Muscle layer of colon (tissue), 2 donors: ENCODE measurements around the gene CRYBG3.

ENCODE experiments used
- H3K27ac ChIP-seq: one replicate; pipeline ENCODE4 v1.7.0; 2013; ENCODE audit warnings: low read depth, mild to moderate bottlenecking, low read length, moderate library complexity
- H3K27me3 ChIP-seq, 2 donors: one replicate each; pipeline ENCODE4 v1.7.0; 2013; ENCODE audit warnings: low read length in 2 of 2, mild to moderate bottlenecking in 2 of 2; ENCODE audit not compliant: insufficient read depth in 2 of 2, control insufficient read depth in 1 of 2
- H3K36me3 ChIP-seq: one replicate; pipeline ENCODE4 v1.7.0; 2013; ENCODE audit warnings: mild to moderate bottlenecking, low read length; ENCODE audit not compliant: insufficient read depth
- H3K4me1 ChIP-seq: one replicate; pipeline ENCODE4 v1.7.0; 2013; ENCODE audit warnings: mild to moderate bottlenecking, low read length; ENCODE audit not compliant: insufficient read depth
- H3K4me3 ChIP-seq, 2 donors: one replicate each; pipeline ENCODE4 v1.7.0; 2013; ENCODE audit warnings: low read length in 2 of 2, low read depth in 1 of 2, mild to moderate bottlenecking in 1 of 2, moderate library complexity in 1 of 2
- H3K9ac ChIP-seq: one replicate; pipeline ENCODE4 v1.7.0; 2013; ENCODE audit warnings: low read length
- H3K9me3 ChIP-seq: one replicate; pipeline ENCODE4 v1.7.0; 2013; ENCODE audit warnings: mild to moderate bottlenecking, low read length
- donor health status: abdominal sarcoma.
- donor health status: Adenocarcinoma of cecum.

Gene CRYBG3

GRCh38 chr3:97949743-97950142 lies 127.9 kb downstream of the CRYBG3 start:
- Histone ChIP-seq H3K9ac (no peak overlapping the region), H3K9me3 (no peaks in the 10 kb centered on the region), H3K4me3 (no peak overlapping the region), H3K27ac (no peak overlapping the region), H3K36me3 (peaks cover 46% of the 10 kb centered on the region), H3K27me3 (no peaks in the 10 kb centered on the region), H3K4me1 (no peaks in the 10 kb centered on the region)

GRCh38 chr3:97950360-97950759 lies 128.5 kb downstream of the CRYBG3 start:
- Histone ChIP-seq H3K9me3 (no peaks in the 10 kb centered on the region), H3K27me3 (no peaks in the 10 kb centered on the region), H3K9ac (no peak overlapping the region), H3K4me3 (no peak overlapping the region), H3K4me1 (no peaks in the 10 kb centered on the region), H3K36me3 (peaks cover 46% of the 10 kb centered on the region), H3K27ac (no peak overlapping the region)

- no peak overlapping the region for H3K27ac ChIP-seq
Measured at GRCh38 chr3:97952280-97952679, 130.5 kb downstream of the CRYBG3 start.

GRCh38 chr3:97952872-97953271 lies 131.1 kb downstream of the CRYBG3 start:
- no peak overlapping the region for H3K27ac ChIP-seq
- peaks cover 6% of the 10 kb centered on the region for H3K4me1 ChIP-seq
- no peak overlapping the region for H3K4me3 ChIP-seq
- H3K9ac ChIP-seq = no peak overlapping the region
- no peaks in the 10 kb centered on the region for H3K27me3 ChIP-seq
- no peaks in the 10 kb centered on the region for H3K9me3 ChIP-seq
- peaks cover 30% of the 10 kb centered on the region for H3K36me3 ChIP-seq

More at GRCh38 chr3:97952280-97952679, 130.5 kb downstream of the CRYBG3 start:
- H3K4me3 ChIP-seq = no peak overlapping the region
- no peak overlapping the region for H3K9ac ChIP-seq
- H3K4me1 ChIP-seq = no peaks in the 10 kb centered on the region
- no peaks in the 10 kb centered on the region for H3K9me3 ChIP-seq
- peaks cover 33% of the 10 kb centered on the region for H3K36me3 ChIP-seq
- no peaks in the 10 kb centered on the region for H3K27me3 ChIP-seq

- H3K9me3 ChIP-seq = no peaks in the 10 kb centered on the region
- no peaks in the 10 kb centered on the region for H3K27me3 ChIP-seq
- no peak overlapping the region for H3K4me3 ChIP-seq
- H3K27ac ChIP-seq = no peak overlapping the region
- H3K9ac ChIP-seq = no peak overlapping the region
- peaks cover 13% of the 10 kb centered on the region for H3K4me1 ChIP-seq
- peaks cover 21% of the 10 kb centered on the region for H3K36me3 ChIP-seq
Measured at GRCh38 chr3:97954228-97954827, 132.5 kb downstream of the CRYBG3 start.

GRCh38 chr3:97956051-97956450 lies 134.2 kb downstream of the CRYBG3 start:
- H3K27ac ChIP-seq = no peak overlapping the region
- H3K9me3 ChIP-seq = no peaks in the 10 kb centered on the region
- no peak overlapping the region for H3K9ac ChIP-seq
- no peaks in the 10 kb centered on the region for H3K27me3 ChIP-seq
- peaks cover 13% of the 10 kb centered on the region for H3K4me1 ChIP-seq
- H3K4me3 ChIP-seq = no peak overlapping the region
- peaks cover 9% of the 10 kb centered on the region for H3K36me3 ChIP-seq

DNA sequence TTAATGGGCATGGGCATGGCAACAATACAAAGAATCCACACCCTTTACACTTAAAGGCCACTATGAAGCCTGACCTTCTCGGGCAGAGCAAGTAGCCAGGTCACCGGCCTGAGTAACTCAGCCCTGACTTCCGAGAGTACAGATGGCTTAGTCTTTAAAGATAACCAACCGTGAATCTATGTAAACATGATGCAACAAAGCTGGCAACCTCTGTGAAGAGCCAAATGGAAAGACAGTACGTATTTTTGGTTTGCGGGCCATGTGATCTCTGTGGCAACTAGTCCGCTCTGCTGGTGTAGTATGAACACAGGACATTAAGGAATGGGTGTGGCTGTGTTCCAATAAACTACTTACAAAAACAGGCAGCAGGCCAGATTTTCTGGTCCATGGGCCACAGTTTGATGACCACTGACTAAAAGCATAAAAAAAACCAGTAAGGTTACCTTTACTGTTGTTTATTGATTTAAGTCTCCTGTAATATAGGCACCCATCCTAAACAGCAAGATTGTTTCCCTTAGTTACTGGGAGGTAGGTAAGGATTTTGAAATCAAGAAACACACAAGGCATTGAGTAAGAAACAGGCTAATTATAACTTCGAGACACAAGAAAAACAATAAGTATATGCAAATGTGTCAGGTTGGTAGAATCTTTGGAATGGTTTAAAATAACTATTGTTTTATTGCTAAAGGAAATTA lies 136.0 kb downstream of the CRYBG3 start:
- Histone ChIP-seq H3K9ac (no peak overlapping the region), H3K9me3 (no peaks in the 10 kb centered on the region), H3K27me3 (no peaks in the 10 kb centered on the region), H3K4me1 (peaks cover 13% of the 10 kb centered on the region), H3K36me3 (peaks cover 14% of the 10 kb centered on the region), H3K27ac (no peak overlapping the region), H3K4me3 (peak overlapping the region in 1 of 2 donors; percentile 11)

- no peaks in the 10 kb centered on the region for H3K9me3 ChIP-seq
- no peaks in the 10 kb centered on the region for H3K27me3 ChIP-seq
- peaks cover 13% of the 10 kb centered on the region for H3K4me1 ChIP-seq
- H3K36me3 ChIP-seq = peaks cover 14% of the 10 kb centered on the region
- no peak overlapping the region for H3K9ac ChIP-seq
- no peak overlapping the region for H3K4me3 ChIP-seq
- H3K27ac ChIP-seq = no peak overlapping the region
Measured at GRCh38 chr3:97958396-97958795, 136.6 kb downstream of the CRYBG3 start.

DNA sequence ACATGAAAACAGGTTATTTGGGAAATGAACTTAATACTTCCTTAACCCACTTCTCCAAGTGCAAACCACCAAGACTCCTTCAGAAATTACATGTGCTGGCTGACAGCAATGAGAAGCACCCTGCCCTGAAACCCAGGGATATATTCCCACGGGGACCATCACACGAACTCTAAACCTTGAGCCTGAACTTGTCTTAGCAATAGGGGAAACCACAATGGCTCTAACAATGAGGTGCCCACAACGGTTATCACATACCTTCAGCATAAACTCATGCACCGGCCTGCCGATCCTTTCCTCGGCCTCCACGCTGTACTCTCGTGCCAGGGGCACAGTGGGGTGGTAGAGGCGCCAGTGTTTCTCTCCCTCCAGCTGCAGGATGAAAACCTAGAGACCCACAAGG lies 137.0 kb downstream of the CRYBG3 start:
- Histone ChIP-seq H3K36me3 (peaks cover 14% of the 10 kb centered on the region), H3K9me3 (no peaks in the 10 kb centered on the region), H3K27ac (no peak overlapping the region), H3K9ac (no peak overlapping the region), H3K4me3 (no peak overlapping the region), H3K4me1 (peaks cover 13% of the 10 kb centered on the region), H3K27me3 (no peaks in the 10 kb centered on the region)

GRCh38 chr3:97959872-97960271 lies 138.1 kb downstream of the CRYBG3 start:
- no peak overlapping the region for H3K4me3 ChIP-seq
- H3K9ac ChIP-seq = no peak overlapping the region
- H3K27me3 ChIP-seq = no peaks in the 10 kb centered on the region
- no peaks in the 10 kb centered on the region for H3K9me3 ChIP-seq
- H3K36me3 ChIP-seq = peaks cover 6% of the 10 kb centered on the region
- H3K27ac ChIP-seq = no peak overlapping the region
- peaks cover 13% of the 10 kb centered on the region for H3K4me1 ChIP-seq

DNA sequence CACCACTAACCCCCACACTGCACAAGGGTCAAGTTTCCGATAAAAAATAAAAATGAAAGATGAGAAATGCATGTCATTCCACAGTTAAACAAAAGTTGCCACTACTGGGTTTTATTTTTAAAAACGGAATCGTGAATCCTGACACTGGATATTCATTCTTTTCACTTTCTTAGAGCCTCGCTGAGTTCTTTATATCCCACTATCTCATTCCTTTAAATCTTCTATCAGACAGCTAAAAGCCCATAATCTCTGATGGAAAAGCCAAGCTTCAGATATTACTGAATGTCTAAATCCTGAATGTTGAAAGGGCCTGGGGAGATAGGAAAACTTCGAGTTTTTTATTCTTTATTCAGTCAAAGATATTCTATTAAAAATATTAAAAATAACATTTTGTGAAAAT lies 138.7 kb downstream of the CRYBG3 start:
- H3K9ac ChIP-seq = no peak overlapping the region
- H3K4me1 ChIP-seq = peaks cover 19% of the 10 kb centered on the region
- no peak overlapping the region for H3K4me3 ChIP-seq
- no peak overlapping the region for H3K27ac ChIP-seq
- no peaks in the 10 kb centered on the region for H3K9me3 ChIP-seq
- peaks cover 6% of the 10 kb centered on the region for H3K36me3 ChIP-seq
- H3K27me3 ChIP-seq = no peaks in the 10 kb centered on the region
